ENCODE data around the gene ANKRD22. TPM values are rescaled to one million over a fixed set of nuclear protein-coding genes. Genes with fewer than 3 reads are reported as not detected.

The ANKRD22 gene
- total RNA-seq, 2 experiments from 2014 or later, result not detected

DNA sequence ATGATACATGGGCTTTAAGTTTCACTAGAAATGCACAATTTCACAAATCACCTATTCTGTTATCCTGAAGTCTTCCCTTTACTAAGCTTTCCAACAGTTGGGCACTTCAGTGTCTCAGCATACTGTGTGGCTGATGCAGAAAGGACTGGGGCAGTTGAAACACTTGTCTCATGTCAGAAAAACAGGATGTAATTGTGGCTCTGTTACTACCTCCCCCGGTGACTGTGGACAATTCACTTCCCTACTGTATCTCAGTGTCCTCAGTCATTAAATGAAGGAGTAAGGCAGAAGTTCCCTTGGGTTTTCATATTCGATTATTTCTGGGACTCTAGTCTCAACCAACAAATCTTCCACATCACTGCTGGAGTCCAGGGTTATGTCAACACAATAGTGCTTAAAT lies 17.9 kb downstream of the ANKRD22 start:
- Mint-ChIP-seq H3K9me3 (no peaks in the 10 kb centered on the region), H3K27ac (no peak overlapping the region), H3K27me3 (no peaks in the 10 kb centered on the region), H3K4me1 (peaks cover 22% of the 10 kb centered on the region), H3K4me3 (no peak overlapping the region), H3K36me3 (no peaks in the 10 kb centered on the region)
- no peak for DNase-seq

GRCh38 chr10:88833156-88833555 lies 18.5 kb downstream of the ANKRD22 start:
- Mint-ChIP-seq H3K9me3 (no peaks in the 10 kb centered on the region), H3K27ac (no peak overlapping the region), H3K4me3 (no peak overlapping the region), H3K27me3 (no peaks in the 10 kb centered on the region), H3K4me1 (peaks cover 28% of the 10 kb centered on the region), H3K36me3 (no peaks in the 10 kb centered on the region)
- no peak for DNase-seq

DNA sequence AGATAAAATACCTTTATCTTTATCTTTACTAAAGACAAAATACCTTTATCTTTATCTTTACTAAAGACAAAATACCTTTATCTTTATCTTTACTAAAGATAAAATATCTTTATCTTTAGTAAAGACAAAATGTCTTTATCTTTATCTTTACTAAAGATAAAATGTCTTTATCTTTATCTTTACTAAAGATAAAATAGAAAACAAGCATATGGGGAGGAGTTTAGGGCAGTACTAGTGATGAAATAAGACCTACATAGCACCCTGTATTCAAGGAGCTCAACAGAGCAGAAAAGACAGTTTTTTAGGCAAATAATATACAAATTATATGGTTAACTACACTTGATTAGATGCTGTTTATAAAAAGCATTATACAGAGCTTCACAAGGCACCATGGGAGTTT lies 19.3 kb downstream of the ANKRD22 start:
- Mint-ChIP-seq H3K9me3 (no peaks in the 10 kb centered on the region), H3K36me3 (no peaks in the 10 kb centered on the region), H3K4me1 (peaks cover 33% of the 10 kb centered on the region), H3K4me3 (no peak overlapping the region), H3K27ac (no peak overlapping the region), H3K27me3 (no peaks in the 10 kb centered on the region)
- DNase-seq, result no peak

- H3K27ac Mint-ChIP-seq, result no peak overlapping the region
- H3K9me3 Mint-ChIP-seq, result peaks cover under 1% of the 10 kb centered on the region
- no peaks in the 10 kb centered on the region for H3K27me3 Mint-ChIP-seq
- peak; percentile 25 for DNase-seq
- peaks cover 3% of the 10 kb centered on the region for H3K36me3 Mint-ChIP-seq
- H3K4me3 Mint-ChIP-seq, result no peak overlapping the region
- H3K4me1 Mint-ChIP-seq, result peaks cover 34% of the 10 kb centered on the region
These were observed 19.9 kb downstream of the ANKRD22 start for GRCh38 chr10:88831709-88832108.

DNA sequence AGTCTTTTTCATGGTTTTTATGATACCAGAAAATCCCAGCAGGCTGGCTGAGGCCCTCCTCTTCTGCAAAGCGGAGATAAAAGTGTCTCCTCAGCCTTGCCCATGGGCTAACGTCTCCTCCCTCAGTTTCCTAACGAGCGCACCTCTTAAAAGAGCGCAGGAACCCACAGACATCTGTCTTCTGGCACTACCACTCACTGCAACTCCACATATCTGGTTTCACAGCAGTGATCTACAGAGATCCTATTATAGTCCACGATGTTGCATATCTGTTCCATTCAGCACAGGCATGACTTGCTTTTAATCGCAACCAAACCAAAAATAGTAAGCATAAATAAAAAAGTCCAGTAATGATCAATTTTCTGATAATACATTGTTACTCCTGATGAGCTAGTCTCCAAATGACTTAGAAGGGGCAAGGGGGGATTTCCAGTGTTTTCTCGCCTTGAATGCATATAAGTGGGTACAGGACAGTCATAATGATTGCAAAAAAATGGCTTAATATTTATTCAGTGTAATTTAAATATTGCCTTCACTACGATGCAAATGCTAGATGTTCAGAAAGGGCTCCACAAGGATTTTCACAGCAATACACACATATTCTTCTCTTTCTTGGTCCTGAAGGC lies 20.9 kb downstream of the ANKRD22 start:
- DNase-seq, result no peak
- Mint-ChIP-seq H3K9me3 (peaks cover 1% of the 10 kb centered on the region), H3K27ac (no peak overlapping the region), H3K27me3 (no peaks in the 10 kb centered on the region), H3K4me3 (no peak overlapping the region), H3K36me3 (peaks cover 7% of the 10 kb centered on the region), H3K4me1 (peaks cover 43% of the 10 kb centered on the region)

- H3K27ac Mint-ChIP-seq, result no peak overlapping the region
- peaks cover 11% of the 10 kb centered on the region for H3K36me3 Mint-ChIP-seq
- no peaks in the 10 kb centered on the region for H3K27me3 Mint-ChIP-seq
These were observed 23.3 kb downstream of the ANKRD22 start for GRCh38 chr10:88828310-88828709.

DNA sequence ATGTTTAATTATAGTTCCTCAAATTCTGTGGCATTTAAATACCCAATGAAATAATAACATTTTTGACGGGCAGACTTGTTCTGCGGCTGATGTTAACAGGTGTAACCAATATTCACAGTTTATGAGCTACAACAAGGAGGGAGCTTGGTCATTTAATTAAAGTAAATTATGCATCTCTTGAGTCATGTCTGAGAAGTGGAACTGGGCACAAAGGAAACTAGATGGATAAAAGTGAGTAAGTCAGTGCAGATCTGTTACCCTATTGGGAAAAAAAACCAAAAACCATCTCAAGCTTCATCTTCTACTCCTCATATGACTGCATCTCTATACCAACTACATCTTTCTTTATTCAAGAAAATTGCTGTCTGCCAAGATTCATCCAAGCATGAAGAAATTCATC lies 24.0 kb downstream of the ANKRD22 start:
- Mint-ChIP-seq H3K4me1 (peaks cover 50% of the 10 kb centered on the region), H3K36me3 (peaks cover 11% of the 10 kb centered on the region), H3K27ac (no peak overlapping the region), H3K9me3 (peaks cover 10% of the 10 kb centered on the region), H3K4me3 (no peak overlapping the region), H3K27me3 (no peaks in the 10 kb centered on the region)
- DNase-seq, result no peak

More at GRCh38 chr10:88828310-88828709, 23.3 kb downstream of the ANKRD22 start:
- DNase-seq, result no peak
- H3K4me3 Mint-ChIP-seq, result no peak overlapping the region
- peaks cover 6% of the 10 kb centered on the region for H3K9me3 Mint-ChIP-seq
- H3K4me1 Mint-ChIP-seq, result peaks cover 50% of the 10 kb centered on the region

DNA sequence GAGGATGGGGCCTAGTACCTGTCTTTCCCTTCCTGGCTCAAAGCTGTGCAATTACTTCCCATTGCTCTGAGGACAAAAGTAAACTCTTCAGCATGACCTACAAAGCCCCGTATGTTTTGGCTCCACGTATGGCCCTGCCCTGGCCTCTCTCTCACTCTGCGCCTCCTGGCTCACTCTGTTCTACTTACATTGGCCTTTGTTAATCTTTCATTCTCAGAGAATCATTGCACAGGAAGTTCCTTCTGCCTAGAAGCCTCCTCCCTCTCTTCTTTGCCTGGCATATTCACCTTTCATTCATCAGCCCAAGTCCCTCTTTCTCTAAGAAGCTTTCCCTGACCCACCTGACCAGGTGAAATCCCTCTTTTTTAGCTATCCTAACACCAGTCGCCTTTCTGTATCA lies 25.3 kb downstream of the ANKRD22 start:
- Mint-ChIP-seq H3K4me1 (peaks cover 45% of the 10 kb centered on the region), H3K9me3 (peaks cover 10% of the 10 kb centered on the region), H3K27ac (peak overlapping the region; percentile 69), H3K4me3 (no peak overlapping the region), H3K36me3 (peaks cover 11% of the 10 kb centered on the region), H3K27me3 (no peaks in the 10 kb centered on the region)
- DNase-seq, result no peak

- no peak for DNase-seq
- peaks cover 4% of the 10 kb centered on the region for H3K36me3 Mint-ChIP-seq
- no peak overlapping the region for H3K27ac Mint-ChIP-seq
- H3K4me1 Mint-ChIP-seq, result peaks cover 17% of the 10 kb centered on the region
- H3K4me3 Mint-ChIP-seq, result no peak overlapping the region
- H3K9me3 Mint-ChIP-seq, result peaks cover 9% of the 10 kb centered on the region
- H3K27me3 Mint-ChIP-seq, result no peaks in the 10 kb centered on the region
These were observed 30.8 kb downstream of the ANKRD22 start for GRCh38 chr10:88820748-88821401.

- Mint-ChIP-seq H3K9me3 (peaks cover 9% of the 10 kb centered on the region), H3K4me3 (no peak overlapping the region), H3K36me3 (peaks cover 3% of the 10 kb centered on the region), H3K4me1 (peaks cover 11% of the 10 kb centered on the region), H3K27ac (no peak overlapping the region), H3K27me3 (no peaks in the 10 kb centered on the region)
- no peak for DNase-seq
These were observed 32.4 kb downstream of the ANKRD22 start for GRCh38 chr10:88819290-88819689.

DNA sequence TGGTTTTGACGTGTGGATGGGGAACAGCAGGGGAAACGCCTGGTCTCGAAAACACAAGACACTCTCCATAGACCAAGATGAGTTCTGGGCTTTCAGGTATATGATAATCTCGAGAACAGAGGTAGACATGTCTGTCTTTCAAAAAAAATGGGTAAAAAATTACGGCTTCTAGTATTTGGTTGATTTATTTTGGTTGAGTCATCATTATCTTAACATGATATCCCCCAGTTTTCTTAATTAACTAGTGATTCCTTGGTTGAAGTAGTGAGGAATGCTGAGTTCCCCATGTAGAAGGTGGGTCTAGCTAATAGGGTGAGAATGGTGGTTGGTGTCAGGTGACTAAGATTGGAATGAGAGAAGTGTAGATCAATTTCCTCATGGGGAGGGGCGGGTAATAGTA lies 38.4 kb downstream of the ANKRD22 start:
- Mint-ChIP-seq H3K4me3 (no peak overlapping the region), H3K9me3 (no peaks in the 10 kb centered on the region), H3K36me3 (no peaks in the 10 kb centered on the region), H3K4me1 (peaks cover 20% of the 10 kb centered on the region), H3K27ac (no peak overlapping the region), H3K27me3 (no peaks in the 10 kb centered on the region)
- no peak for DNase-seq

- H3K36me3 Mint-ChIP-seq, result no peaks in the 10 kb centered on the region
- no peak for DNase-seq
- H3K9me3 Mint-ChIP-seq, result no peaks in the 10 kb centered on the region
- H3K4me1 Mint-ChIP-seq, result peaks cover 16% of the 10 kb centered on the region
- H3K27me3 Mint-ChIP-seq, result no peaks in the 10 kb centered on the region
- H3K4me3 Mint-ChIP-seq, result no peak overlapping the region
- peak overlapping the region; percentile 14 for H3K27ac Mint-ChIP-seq
These were observed 41.3 kb downstream of the ANKRD22 start for GRCh38 chr10:88810196-88810961.

- Mint-ChIP-seq H3K36me3 (no peaks in the 10 kb centered on the region), H3K9me3 (no peaks in the 10 kb centered on the region), H3K27me3 (no peaks in the 10 kb centered on the region), H3K4me1 (peaks cover 11% of the 10 kb centered on the region), H3K27ac (no peak overlapping the region), H3K4me3 (no peak overlapping the region)
- DNase-seq, result no peak
These were observed 42.0 kb downstream of the ANKRD22 start for GRCh38 chr10:88809621-88810020.

DNA sequence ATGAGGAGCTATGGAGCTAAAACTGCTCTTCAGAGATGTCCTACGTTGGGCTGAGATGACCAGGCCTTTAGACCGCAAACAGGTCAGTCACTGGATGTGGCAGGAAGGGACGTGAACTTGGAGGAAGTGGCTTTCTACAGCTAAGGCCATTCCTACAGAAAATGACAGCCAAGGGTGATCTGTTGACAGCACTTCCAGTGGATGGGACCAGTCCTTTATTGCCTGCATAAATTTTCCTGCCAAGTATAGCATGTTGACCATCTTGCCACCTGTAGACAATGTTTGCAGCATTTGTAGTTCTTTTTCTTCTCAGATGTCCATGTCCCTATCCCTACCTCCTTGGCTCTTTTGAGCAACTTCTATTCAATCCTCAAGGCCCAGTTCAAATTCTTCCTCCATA lies 45.7 kb downstream of the ANKRD22 start:
- no peak for DNase-seq
- Mint-ChIP-seq H3K4me1 (peaks cover 11% of the 10 kb centered on the region), H3K4me3 (no peak overlapping the region), H3K36me3 (no peaks in the 10 kb centered on the region), H3K27me3 (no peaks in the 10 kb centered on the region), H3K27ac (no peak overlapping the region), H3K9me3 (no peaks in the 10 kb centered on the region)

- Mint-ChIP-seq H3K27me3 (no peaks in the 10 kb centered on the region), H3K4me1 (peaks cover 12% of the 10 kb centered on the region), H3K36me3 (no peaks in the 10 kb centered on the region), H3K27ac (no peak overlapping the region), H3K4me3 (no peak overlapping the region), H3K9me3 (no peaks in the 10 kb centered on the region)
- no peak for DNase-seq
These were observed 46.3 kb downstream of the ANKRD22 start for GRCh38 chr10:88805361-88805760.
